ENCODE measurements around the gene LBH. TPM values are rescaled to one million over a fixed set of nuclear protein-coding genes. Genes with fewer than 3 reads are reported as not detected.

The LBH gene
- total and polyA plus RNA-seq, 2 of the 13 experiments (the other 11 are each of a cell fraction or from before 2014, with no cell fraction given), result 0.09 to 0.25 TPM

DNA sequence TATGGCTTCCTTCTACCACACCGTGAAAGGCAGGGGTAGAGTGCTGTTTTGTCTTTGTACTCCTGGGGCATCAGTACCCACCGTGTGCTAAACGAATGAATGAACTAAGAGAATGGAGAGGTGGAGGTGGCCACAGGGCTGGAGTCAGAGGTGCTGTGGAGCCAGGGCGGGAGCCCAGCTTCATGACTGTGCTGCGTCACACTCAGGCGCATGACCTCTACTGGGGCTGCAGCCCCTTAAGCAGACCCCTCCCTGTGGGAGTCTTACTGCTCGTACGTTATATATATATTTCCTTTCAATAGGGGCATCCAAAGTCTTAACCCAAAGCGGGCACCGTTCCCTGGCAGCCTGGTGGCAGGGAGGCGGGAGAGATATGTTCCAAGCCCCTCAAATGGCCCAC is 18.0 kb upstream of the LBH start:
- Histone ChIP-seq H3K4me3 (replicated peaks in 1 of 3; ENCODE audit: insufficient read depth in 1 of 3, low read depth in 2 of 3, low read length in 3 of 3) (no peak overlapping the region), H3K9ac (ENCODE audit: insufficient read depth, low read depth, low read length) (no peak overlapping the region), H4K20me1 (ENCODE audit: insufficient read depth, low read length) (no peaks in the 10 kb centered on the region), H2AFZ (ENCODE audit: low read length) (no peak overlapping the region), H3K4me1 (ENCODE audit: insufficient read depth, low read length) (no peaks in the 10 kb centered on the region), H3K27ac (ENCODE audit: extremely low read length, insufficient read depth, low read length) (no peak overlapping the region), H3K36me3 (replicated peaks in 1 of 2; ENCODE audit: control insufficient read depth in 1 of 2, insufficient read depth in 2 of 2, low read length in 2 of 2) (no peaks in the 10 kb centered on the region), H3K79me2 (ENCODE audit: insufficient read depth, low read length) (no peaks in the 10 kb centered on the region), H3K4me2 (ENCODE audit: low read depth, low read length) (no peak overlapping the region), H3K27me3 (ENCODE audit: control insufficient read depth in 1 of 2, insufficient read depth in 2 of 2, low read length in 2 of 2) (peaks cover 0 to 12% of the 10 kb centered on the region in 2 experiments; a peak in 2 of 5 replicates), H3K9me3 (ENCODE audit: low read length) (no peaks in the 10 kb centered on the region)
- ChIA-PET POLR2A (no interaction called here), CTCF (ENCODE audit: low intra/inter-chr PET ratio, low total read pairs) (interaction anchor here (5.9 kb wide), 1 partner anchor 493 kb away, joined by 86 read pairs; no protein-coding TSS in a partner anchor)
- intact Hi-C loops (cut with micrococcal nuclease; ENCODE audit: unreplicated experiment) (no loop called here), in situ Hi-C loops (cut with HindIII; ENCODE audit: extremely low pct_ligation_motif_present, low pct_unique_long_range_greater_than_20kb) (loop anchor here (25.0 kb wide), 2 partner anchors 949 to 1124 kb away; no protein-coding TSS in a partner anchor)
- no peak for ATAC-seq
- no peak for FAIRE-seq
- DNase-seq (ENCODE audit: low spot score), result no peak
- 55% methylated on average over 11 of the region's 11 CpGs for WGBS (ENCODE audit: low lambda C conversion rate)
- BruUV-seq (replicated peaks), result no TSS peak
- TF ChIP-seq RORA (CRISPR knock-in tag; IDR thresholded peaks at IDR 0.05), result no peak
- no peak for TF ChIP-seq ZNF598 (CRISPR knock-in tag; IDR thresholded peaks at IDR 0.05; ENCODE audit: borderline replicate concordance)
- TF ChIP-seq, protein P1, sequence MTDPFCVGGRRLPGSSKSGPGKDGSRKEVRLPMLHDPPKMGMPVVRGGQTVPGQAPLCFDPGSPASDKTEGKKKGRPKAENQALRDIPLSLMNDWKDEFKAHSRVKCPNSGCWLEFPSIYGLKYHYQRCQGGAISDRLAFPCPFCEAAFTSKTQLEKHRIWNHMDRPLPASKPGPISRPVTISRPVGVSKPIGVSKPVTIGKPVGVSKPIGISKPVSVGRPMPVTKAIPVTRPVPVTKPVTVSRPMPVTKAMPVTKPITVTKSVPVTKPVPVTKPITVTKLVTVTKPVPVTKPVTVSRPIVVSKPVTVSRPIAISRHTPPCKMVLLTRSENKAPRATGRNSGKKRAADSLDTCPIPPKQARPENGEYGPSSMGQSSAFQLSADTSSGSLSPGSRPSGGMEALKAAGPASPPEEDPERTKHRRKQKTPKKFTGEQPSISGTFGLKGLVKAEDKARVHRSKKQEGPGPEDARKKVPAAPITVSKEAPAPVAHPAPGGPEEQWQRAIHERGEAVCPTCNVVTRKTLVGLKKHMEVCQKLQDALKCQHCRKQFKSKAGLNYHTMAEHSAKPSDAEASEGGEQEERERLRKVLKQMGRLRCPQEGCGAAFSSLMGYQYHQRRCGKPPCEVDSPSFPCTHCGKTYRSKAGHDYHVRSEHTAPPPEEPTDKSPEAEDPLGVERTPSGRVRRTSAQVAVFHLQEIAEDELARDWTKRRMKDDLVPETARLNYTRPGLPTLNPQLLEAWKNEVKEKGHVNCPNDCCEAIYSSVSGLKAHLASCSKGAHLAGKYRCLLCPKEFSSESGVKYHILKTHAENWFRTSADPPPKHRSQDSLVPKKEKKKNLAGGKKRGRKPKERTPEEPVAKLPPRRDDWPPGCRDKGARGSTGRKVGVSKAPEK (CRISPR knock-in tag; IDR thresholded peaks at IDR 0.05; ENCODE audit: borderline replicate concordance), result no peak
- no peak for TF ChIP-seq ZBTB3 (CRISPR knock-in tag; IDR thresholded peaks at IDR 0.05; ENCODE audit: borderline replicate concordance, low read depth)
- no peak for TF ChIP-seq CCAR2 (optimal IDR thresholded peaks at IDR 0.05; ENCODE audit: low read depth, low read length)
- no peak for TF ChIP-seq MIXL1 (CRISPR knock-in tag; IDR thresholded peaks at IDR 0.05)
- TF ChIP-seq RFX1 (IDR thresholded peaks at IDR 0.05), result no peak
- TF ChIP-seq ZNF772 (CRISPR knock-in tag; IDR thresholded peaks at IDR 0.05), result no peak
- TF ChIP-seq TBX2 (CRISPR knock-in tag; IDR thresholded peaks at IDR 0.05; ENCODE audit: borderline replicate concordance), result no peak
- no peak for TF ChIP-seq ZNF160 (CRISPR knock-in tag; IDR thresholded peaks at IDR 0.05)
- TF ChIP-seq ZNF713 (CRISPR knock-in tag; IDR thresholded peaks at IDR 0.05), result no peak
- TF ChIP-seq ZFP41 (CRISPR knock-in tag; IDR thresholded peaks at IDR 0.05; ENCODE audit: borderline replicate concordance), result no peak
- TF ChIP-seq ZNF547 (CRISPR knock-in tag; IDR thresholded peaks at IDR 0.05), result no peak
- TF ChIP-seq ZNF30 (CRISPR knock-in tag; IDR thresholded peaks at IDR 0.05), result no peak
- TF ChIP-seq RBM22 (optimal IDR thresholded peaks at IDR 0.05; ENCODE audit: low read length), result no peak
- TF ChIP-seq MED1 (CRISPR knock-in tag; IDR thresholded peaks at IDR 0.05), result no peak
